Measurements from ENCODE around the gene OSBPL7.

Gene OSBPL7

GRCh38 chr17:47821424-47822391, at the start of gene OSBPL7:
Gene OSBPL7 (minus strand): TSS chr17:47821794. CDS start chr17:47820278, 1,516 bp downstream.
- peak; percentile 78 for DNase-seq

- DNase-seq = no peak
Measured at GRCh38 chr17:47871048-47871447, 49.5 kb upstream of the OSBPL7 start.

- no peak for DNase-seq
Measured at GRCh38 chr17:47870056-47870455, 48.5 kb upstream of the OSBPL7 start.

- DNase-seq = no peak
Measured at GRCh38 chr17:47869114-47869513, 47.5 kb upstream of the OSBPL7 start.

GRCh38 chr17:47867813-47868533, 46.4 kb upstream of the OSBPL7 start:
- DNase-seq = no peak

- DNase-seq = no peak
Measured at GRCh38 chr17:47866941-47867340, 45.3 kb upstream of the OSBPL7 start.

- no peak for DNase-seq
Measured at GRCh38 chr17:47864791-47865216, 43.2 kb upstream of the OSBPL7 start.

- no peak for DNase-seq
Measured at GRCh38 chr17:47862621-47863440, 41.2 kb upstream of the OSBPL7 start.

- no peak for DNase-seq
Measured at GRCh38 chr17:47860386-47860785, 38.8 kb upstream of the OSBPL7 start.

GRCh38 chr17:47857551-47858455, 36.2 kb upstream of the OSBPL7 start:
- DNase-seq = no peak

- no peak for DNase-seq
Measured at GRCh38 chr17:47856830-47857229, 35.2 kb upstream of the OSBPL7 start.

- DNase-seq = no peak
Measured at GRCh38 chr17:47855737-47856136, 34.1 kb upstream of the OSBPL7 start.

- no peak for DNase-seq
Measured at GRCh38 chr17:47853616-47854015, 32.0 kb upstream of the OSBPL7 start.

- DNase-seq = no peak
Measured at GRCh38 chr17:47852113-47852949, 30.7 kb upstream of the OSBPL7 start.

- no peak for DNase-seq
Measured at GRCh38 chr17:47851764-47852112, 30.1 kb upstream of the OSBPL7 start.

- peak; percentile 69 for DNase-seq
Measured at GRCh38 chr17:47850692-47851573, 29.3 kb upstream of the OSBPL7 start, which contains the start of gene SP6. Gene SP6 (minus strand): TSS chr17:47851163. CDS start chr17:47848429, 2,734 bp downstream.

GRCh38 chr17:47850373-47850691, 28.7 kb upstream of the OSBPL7 start:
- DNase-seq = no peak

GRCh38 chr17:47848198-47848513, 26.6 kb upstream of the OSBPL7 start:
- no peak for DNase-seq

GRCh38 chr17:47847341-47848197, 26.0 kb upstream of the OSBPL7 start:
- no peak for DNase-seq

Data from NCI-H2171 (cell line).